Ramos (cell line): Measurements from ENCODE around the gene MGAT4B.

Experiments used
- in situ Hi-C: fragments of 300-500 bp; cut with MboI; formaldehyde crosslinking; loops from one replicate; pipeline ENCODE4 v1.14.3; 2022; ENCODE audit warnings: low sequenced_read_pairs; ENCODE audit not compliant: unreplicated experiment

MGAT4B gene

DNA sequence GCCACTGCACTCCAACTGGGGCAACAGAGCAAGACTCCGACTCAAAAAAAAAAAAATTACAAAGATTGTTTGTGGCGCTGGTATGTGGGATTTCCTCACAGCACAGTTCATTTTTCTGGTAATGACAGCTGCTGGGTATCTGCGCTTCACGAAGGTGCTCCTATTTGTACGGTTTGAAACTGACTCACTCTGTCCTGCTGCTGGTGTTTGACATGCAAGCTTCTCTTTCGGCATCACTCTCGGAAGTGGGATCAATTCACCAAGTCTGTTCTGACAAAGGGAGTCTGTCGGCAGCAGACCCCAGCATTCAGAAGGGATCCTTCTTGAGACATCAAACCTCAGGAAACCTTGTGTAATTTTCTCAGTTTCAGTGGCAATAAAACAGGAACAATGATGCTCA is 47.7 kb downstream of the MGAT4B start:
- in situ Hi-C loops = no loop called here

- in situ Hi-C loops = no loop called here
Observed at GRCh38 chr5:179755022-179755421, 51.6 kb downstream of the MGAT4B start.

DNA sequence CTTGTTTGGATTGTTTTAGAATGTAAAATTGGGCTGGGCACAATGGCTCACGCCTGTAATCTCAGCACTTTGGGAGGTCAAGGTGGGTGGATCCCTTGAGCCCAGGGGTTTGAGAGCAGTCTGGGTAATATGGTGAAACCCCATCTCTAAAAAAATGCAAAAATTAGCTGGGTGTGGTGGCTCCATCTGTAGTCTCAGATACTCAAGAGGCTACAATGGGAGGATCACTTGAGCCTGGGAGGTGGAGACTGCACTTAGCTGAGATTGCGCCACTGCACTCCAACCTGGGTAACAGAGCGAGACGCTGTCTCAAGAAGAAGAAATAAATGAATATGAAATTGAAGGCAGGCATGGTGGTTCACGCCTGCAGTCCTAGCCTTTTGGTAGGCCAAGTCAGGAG is 52.7 kb downstream of the MGAT4B start:
- in situ Hi-C loops = no loop called here

GRCh38 chr5:179749857-179750508 is 56.7 kb downstream of the MGAT4B start:
- in situ Hi-C loops = no loop called here

DNA sequence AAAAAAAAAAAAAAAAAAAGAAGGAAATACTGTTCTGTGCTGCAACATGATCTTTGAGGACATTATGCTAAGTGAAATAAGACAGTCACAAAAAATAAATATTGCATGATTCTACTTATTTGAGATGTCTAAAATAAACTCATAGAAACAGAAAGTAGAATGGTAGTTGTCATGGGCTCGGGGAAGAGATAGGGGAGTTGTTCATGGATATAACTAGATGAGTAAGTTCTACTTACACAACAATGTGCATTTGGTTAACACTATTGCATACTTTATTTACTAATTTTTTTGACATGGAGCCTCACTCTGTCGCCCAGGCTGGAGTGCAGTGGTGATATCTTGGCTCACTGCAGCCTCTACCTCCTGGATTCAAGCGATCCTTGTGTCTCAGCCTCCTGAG is 58.9 kb downstream of the MGAT4B start:
- in situ Hi-C loops = no loop called here
